ENCODE results near the gene MLANA. TPM values are rescaled to one million over a fixed set of nuclear protein-coding genes. Genes with fewer than 3 reads are reported as not detected.
"Not testable (repeated sequence)": the region's sequence is repeated elsewhere in the genome, so short reads cannot be mapped to it uniquely, and the experiment has no call there.

The MLANA gene
- total and polyA plus RNA-seq, 9 donors: 0.44 to 5.7 (median 0.66) TPM; not detected in 1

DNA sequence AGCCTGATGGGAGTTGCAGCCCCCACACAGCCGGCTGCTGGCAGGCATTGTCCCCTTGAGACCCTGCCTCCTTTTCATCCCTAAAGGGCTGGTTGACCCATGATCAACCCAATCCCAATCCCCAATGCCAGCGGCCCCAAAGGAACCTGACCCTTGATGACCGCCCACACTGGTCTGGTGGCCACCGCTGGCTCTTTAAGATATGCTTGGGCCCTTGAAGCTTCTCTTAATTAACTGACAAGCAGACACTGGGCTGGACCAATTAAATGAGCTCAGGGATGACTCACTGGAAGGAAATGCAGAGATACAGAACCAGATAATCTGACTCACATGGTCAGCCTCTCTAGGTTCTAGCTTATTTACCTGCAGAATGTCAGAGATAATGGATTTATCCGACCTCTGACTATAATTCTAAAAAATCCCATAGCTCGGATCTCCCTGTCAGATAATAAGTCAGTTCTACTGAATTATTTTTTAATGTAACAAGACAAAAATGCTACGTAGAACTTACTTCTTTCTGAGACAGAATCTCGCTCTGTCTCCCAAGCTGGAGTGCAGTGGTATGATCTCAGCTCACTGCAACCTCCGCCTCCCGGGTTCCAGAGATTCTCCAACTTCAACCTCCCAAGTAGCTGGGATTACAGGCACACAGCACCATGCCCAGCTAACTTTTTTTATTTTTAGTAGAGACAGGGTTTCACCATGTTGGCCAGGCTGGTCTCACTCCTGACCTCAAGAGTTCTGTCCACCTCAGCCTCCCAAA, 11.1 kb upstream of the MLANA start:
- WGBS (ENCODE audit: insufficient coverage): 90% methylated on average over 5 of the region's 10 CpGs
- DNase-seq: no peak
- Histone ChIP-seq H3K27me3 (ENCODE audit: control insufficient read depth, insufficient read depth, low read length) (no peaks in the 10 kb centered on the region), H3K27ac (ENCODE audit: low read length) (no peak overlapping the region), H3K9me3 (replicated peaks; ENCODE audit: control insufficient read depth, low read depth, low read length) (no peaks in the 10 kb centered on the region), H3K4me1 (ENCODE audit: control insufficient read depth, insufficient read depth, low read length) (no peaks in the 10 kb centered on the region), H3K4me3 (ENCODE audit: low read length) (no peak overlapping the region), H3K36me3 (ENCODE audit: control insufficient read depth, insufficient read depth, low read length) (no peaks in the 10 kb centered on the region)

DNA sequence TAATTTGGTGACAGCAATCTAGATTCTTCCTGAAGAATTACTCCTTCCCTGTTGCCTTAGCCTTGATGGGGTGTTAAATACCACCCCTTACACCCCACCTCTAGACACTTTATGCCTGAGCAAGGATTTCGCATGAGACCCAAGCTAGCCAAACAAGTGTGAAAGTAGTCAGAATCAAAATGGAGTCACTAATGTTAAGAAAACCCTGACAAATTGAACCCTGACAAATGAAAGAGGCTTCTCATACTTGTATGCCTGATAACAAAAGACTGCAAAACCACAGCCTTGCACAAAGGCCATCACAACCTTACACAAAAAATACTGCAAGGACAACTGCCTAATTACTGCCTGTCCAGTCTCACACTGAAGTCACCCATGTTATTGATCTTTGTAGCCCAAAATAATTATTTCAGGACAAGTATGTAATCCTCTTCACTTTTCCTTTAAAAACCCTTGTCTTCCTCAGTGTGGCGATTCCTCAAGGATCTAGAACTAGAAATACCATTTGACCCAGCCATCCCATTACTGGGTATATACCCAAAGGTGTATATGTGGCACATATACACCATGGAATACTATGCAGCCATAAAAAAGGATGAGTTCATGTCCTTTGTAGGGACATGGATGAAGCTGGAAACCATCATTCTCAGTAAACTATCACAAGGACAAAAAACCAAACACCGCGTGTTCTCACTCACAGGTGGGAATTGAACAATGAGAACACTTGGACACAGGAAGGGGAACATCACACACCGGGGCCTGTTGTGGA, 8.3 kb upstream of the MLANA start:
- H3K27ac ChIP-seq (ENCODE audit: low read length); H3K27me3 ChIP-seq (ENCODE audit: control insufficient read depth, insufficient read depth, low read length); H3K4me1 ChIP-seq (ENCODE audit: control insufficient read depth, insufficient read depth, low read length); H3K36me3 ChIP-seq (ENCODE audit: control insufficient read depth, insufficient read depth, low read length); H3K9me3 ChIP-seq (replicated peaks; ENCODE audit: control insufficient read depth, low read depth, low read length); DNase-seq; H3K4me3 ChIP-seq (ENCODE audit: low read length): not testable (repeated sequence)
- no CpG with 5 or more reads among the region's 5 CpGs for WGBS (ENCODE audit: insufficient coverage)

DNA sequence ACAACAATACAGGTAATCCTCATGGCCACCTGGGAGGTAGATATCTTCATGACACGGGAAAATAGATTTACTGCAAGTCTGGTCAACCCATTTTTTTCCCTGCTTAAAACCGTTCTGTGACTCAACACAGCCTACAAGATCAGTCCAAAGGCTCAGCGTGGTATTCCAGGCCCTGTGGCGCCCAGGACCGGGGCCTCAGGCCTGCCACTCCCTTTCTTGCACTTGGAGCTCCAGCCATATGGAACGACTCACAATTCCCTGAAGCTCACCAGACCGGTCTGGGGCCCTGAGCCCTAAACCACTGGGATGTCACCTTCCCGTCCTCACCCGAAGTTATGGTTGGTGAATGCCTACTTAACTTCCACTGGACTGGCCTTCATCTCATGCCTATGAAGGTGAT, 6.5 kb upstream of the MLANA start:
- H3K4me1 ChIP-seq (ENCODE audit: control insufficient read depth, insufficient read depth, low read length): no peaks in the 10 kb centered on the region
- no peaks in the 10 kb centered on the region for H3K9me3 ChIP-seq (replicated peaks; ENCODE audit: control insufficient read depth, low read depth, low read length)
- no peak overlapping the region for H3K27ac ChIP-seq (ENCODE audit: low read length)
- no peaks in the 10 kb centered on the region for H3K27me3 ChIP-seq (ENCODE audit: control insufficient read depth, insufficient read depth, low read length)
- DNase-seq: no peak
- no peak overlapping the region for H3K4me3 ChIP-seq (ENCODE audit: low read length)
- 88% methylated on average over 7 of the region's 9 CpGs for WGBS (ENCODE audit: insufficient coverage)
- H3K36me3 ChIP-seq (ENCODE audit: control insufficient read depth, insufficient read depth, low read length): no peaks in the 10 kb centered on the region

DNA sequence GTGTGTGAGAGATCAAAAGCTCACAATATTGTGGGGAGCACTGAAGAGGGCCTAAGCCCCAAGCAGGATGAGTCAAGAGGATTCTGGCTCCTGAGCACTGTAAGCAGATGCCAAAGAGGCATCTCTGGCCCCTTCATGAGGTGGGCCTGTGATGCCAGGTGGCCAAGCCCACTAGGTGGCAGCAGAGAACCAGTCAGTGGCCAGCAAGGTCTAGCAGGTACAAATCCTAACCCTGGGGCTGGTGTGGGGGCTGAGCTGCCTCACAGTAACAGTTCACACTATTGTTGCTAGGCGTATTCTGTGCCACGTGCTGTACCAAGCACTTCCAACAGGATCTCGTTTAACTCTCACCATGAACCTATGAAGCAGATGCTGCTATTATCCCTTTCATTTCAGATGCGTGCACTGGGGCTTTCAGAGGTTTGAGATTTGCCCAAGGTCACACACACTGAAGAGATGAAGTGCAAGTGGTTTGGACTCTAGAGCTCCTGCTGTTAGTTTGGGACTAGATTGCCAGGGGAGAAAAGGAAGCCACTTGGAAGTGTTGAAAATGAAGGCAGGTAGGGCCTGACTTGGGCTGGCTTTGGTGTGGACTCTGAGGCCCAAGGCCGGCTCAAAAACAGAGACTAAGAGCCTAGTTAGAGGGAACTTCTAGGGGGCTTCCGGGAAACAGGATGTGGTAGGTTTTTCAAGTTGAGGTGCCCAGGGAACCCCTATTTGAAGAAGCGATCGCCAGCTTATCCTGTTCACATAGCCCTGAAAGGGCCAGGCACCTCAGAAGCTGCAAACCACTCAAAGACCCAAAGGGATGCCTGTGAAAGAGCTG, 4.4 kb upstream of the MLANA start:
- H3K36me3 ChIP-seq (ENCODE audit: control insufficient read depth, insufficient read depth, low read length): no peaks in the 10 kb centered on the region
- 90% methylated on average over 4 of the region's 8 CpGs for WGBS (ENCODE audit: insufficient coverage)
- H3K4me3 ChIP-seq (ENCODE audit: low read length): no peak overlapping the region
- no peak overlapping the region for H3K27ac ChIP-seq (ENCODE audit: low read length)
- no peaks in the 10 kb centered on the region for H3K9me3 ChIP-seq (replicated peaks; ENCODE audit: control insufficient read depth, low read depth, low read length)
- DNase-seq: peak; percentile 61
- H3K27me3 ChIP-seq (ENCODE audit: control insufficient read depth, insufficient read depth, low read length): no peaks in the 10 kb centered on the region
- no peaks in the 10 kb centered on the region for H3K4me1 ChIP-seq (ENCODE audit: control insufficient read depth, insufficient read depth, low read length)

DNA sequence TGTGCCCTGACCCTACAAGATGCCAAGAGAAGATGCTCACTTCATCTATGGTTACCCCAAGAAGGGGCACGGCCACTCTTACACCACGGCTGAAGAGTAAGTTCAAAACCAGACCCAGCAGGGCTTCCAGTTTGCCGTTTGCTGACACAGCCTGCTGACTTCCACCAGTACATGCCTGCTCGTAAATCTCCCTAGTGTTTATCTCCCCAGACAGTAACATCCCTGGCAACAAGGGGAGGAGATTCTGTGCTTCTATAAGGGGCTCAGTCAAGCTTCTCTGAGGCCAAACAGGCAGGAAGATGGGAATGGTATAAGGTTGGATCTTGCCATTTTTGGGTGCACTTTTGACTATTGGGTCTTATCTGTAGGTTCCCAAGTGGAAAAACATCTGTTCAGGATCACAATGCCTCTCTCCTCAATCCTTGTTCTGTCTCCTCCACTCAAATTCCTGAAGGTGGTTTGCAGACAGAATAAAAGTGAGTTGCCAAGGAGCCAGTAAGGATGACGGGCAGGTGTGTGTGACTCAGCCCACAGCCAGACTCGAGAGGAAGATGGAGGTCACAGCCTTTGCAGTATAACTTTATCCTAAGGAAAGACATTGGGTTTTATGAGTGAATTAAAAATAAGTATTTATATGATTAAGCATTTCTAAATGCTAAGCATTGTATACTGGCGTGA, 1.9 kb downstream of the MLANA start:
- DNase-seq: peak; percentile 20
- Histone ChIP-seq H3K36me3 (ENCODE audit: control insufficient read depth, insufficient read depth, low read length) (peaks cover 6% of the 10 kb centered on the region), H3K4me3 (ENCODE audit: low read length) (no peak overlapping the region), H3K4me1 (ENCODE audit: control insufficient read depth, insufficient read depth, low read length) (peaks cover 2% of the 10 kb centered on the region), H3K27ac (ENCODE audit: low read length) (no peak overlapping the region), H3K9me3 (replicated peaks; ENCODE audit: control insufficient read depth, low read depth, low read length) (no peaks in the 10 kb centered on the region), H3K27me3 (ENCODE audit: control insufficient read depth, insufficient read depth, low read length) (no peaks in the 10 kb centered on the region)
- 26% methylated on average over 3 of the region's 7 CpGs for WGBS (ENCODE audit: insufficient coverage)

DNA sequence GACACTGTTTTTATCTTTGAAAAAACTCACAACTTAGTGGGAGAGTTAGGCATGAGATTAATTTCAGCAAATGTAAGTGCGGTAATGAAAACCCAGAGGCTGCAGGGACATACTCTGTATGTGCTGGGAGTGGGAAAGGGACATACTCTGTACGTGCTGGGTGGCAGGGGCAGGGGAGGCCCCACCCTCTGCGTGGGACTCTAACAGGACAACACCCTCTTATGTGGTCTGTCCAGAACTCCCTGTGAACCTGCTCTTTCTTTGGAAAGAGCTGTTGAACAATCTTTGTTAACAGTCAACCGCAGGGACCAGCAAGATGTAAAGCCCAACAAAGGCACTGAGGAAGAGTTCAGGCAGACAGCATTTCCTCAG, 2.4 kb downstream of the MLANA start:
- no peak overlapping the region for H3K27ac ChIP-seq (ENCODE audit: low read length)
- WGBS (ENCODE audit: insufficient coverage): 47% methylated on average over 3 of the region's 4 CpGs
- no peak overlapping the region for H3K4me3 ChIP-seq (ENCODE audit: low read length)

DNA sequence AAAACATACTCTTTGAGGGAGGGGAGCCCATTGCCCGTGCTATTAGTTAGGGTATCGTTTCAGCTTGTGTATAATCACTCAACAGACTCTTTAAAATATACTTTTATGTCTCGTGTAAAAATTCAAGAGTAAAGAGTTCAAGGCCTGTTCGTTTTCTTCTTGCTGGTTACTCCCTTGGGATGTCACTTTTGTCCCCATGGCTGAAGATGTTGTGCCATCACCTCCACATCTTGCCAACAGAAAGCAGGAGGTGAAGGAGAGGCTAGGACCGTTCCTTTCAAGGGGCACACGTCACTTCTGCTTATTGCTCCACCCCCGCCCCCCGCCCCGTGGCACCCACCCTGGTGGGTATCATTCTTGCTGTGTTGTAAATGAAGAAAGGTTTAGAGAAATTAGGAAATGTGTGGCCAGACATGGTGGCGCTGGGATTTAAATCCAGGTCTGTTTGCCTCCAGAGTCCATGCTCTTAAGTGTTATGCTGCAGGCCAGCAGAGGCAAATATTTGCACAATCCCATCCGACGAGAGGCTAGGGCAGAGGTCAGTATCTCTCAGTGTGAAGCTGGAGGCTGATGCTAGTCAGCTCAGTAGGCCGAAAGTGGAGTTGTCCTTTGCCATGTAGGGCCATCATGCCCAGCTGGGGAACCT, 3.0 kb downstream of the MLANA start:
- Histone ChIP-seq H3K4me3 (ENCODE audit: low read length) (no peak overlapping the region), H3K27me3 (ENCODE audit: control insufficient read depth, insufficient read depth, low read length) (no peaks in the 10 kb centered on the region), H3K36me3 (ENCODE audit: control insufficient read depth, insufficient read depth, low read length) (peaks cover 6% of the 10 kb centered on the region), H3K4me1 (ENCODE audit: control insufficient read depth, insufficient read depth, low read length) (peaks cover 2% of the 10 kb centered on the region), H3K9me3 (replicated peaks; ENCODE audit: control insufficient read depth, low read depth, low read length) (no peaks in the 10 kb centered on the region), H3K27ac (ENCODE audit: low read length) (no peak overlapping the region)
- no peak for DNase-seq
- WGBS (ENCODE audit: insufficient coverage): 75% methylated on average over 10 of the region's 13 CpGs

More for the DNA sequence above, 2.4 kb downstream of the MLANA start:
- no peak for DNase-seq
- no peaks in the 10 kb centered on the region for H3K9me3 ChIP-seq (replicated peaks; ENCODE audit: control insufficient read depth, low read depth, low read length)
- H3K4me1 ChIP-seq (ENCODE audit: control insufficient read depth, insufficient read depth, low read length): peaks cover 2% of the 10 kb centered on the region
- H3K27me3 ChIP-seq (ENCODE audit: control insufficient read depth, insufficient read depth, low read length): no peaks in the 10 kb centered on the region
- peaks cover 6% of the 10 kb centered on the region for H3K36me3 ChIP-seq (ENCODE audit: control insufficient read depth, insufficient read depth, low read length)

DNA sequence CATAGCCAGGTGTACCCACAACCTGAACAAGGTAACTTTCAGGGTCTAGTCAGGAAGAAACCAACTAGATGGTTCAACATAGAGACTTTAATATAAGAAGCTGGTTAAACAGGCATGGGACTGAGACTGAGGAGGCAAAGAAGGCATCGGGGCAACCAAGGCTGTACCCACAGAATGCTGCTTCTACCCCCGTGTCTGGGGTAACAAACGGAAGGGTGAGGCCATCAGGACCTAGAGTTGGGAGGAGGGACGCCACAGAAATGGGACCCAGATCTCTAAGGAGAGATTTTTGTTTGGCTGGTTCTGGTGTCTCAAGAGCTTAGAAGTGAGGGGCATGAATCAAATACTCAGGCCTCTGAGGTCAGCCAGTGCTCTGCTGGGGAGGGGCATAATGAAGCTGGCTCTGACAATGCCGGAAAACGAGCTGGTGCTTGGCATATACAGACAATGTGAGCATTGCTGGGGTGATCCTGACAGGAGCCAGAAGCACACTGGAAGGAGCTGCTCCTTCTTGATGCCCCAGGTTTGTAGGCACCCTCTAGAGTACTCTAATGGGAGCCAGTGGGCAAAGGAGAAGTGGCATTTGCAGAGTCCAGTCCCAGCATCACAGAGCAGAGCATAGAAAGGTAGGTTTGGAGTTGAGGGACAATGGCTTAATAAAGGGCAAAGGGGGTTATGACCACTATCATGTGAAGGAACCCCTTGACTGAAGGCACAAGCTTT, 3.7 kb downstream of the MLANA start:
- Histone ChIP-seq H3K9me3 (replicated peaks; ENCODE audit: control insufficient read depth, low read depth, low read length) (no peaks in the 10 kb centered on the region), H3K27me3 (ENCODE audit: control insufficient read depth, insufficient read depth, low read length) (no peaks in the 10 kb centered on the region), H3K4me1 (ENCODE audit: control insufficient read depth, insufficient read depth, low read length) (peaks cover 2% of the 10 kb centered on the region), H3K36me3 (ENCODE audit: control insufficient read depth, insufficient read depth, low read length) (peaks cover 6% of the 10 kb centered on the region), H3K4me3 (ENCODE audit: low read length) (no peak overlapping the region), H3K27ac (ENCODE audit: low read length) (no peak overlapping the region)
- WGBS (ENCODE audit: insufficient coverage): 95% methylated on average over 6 of the region's 6 CpGs
- DNase-seq: no peak

DNA sequence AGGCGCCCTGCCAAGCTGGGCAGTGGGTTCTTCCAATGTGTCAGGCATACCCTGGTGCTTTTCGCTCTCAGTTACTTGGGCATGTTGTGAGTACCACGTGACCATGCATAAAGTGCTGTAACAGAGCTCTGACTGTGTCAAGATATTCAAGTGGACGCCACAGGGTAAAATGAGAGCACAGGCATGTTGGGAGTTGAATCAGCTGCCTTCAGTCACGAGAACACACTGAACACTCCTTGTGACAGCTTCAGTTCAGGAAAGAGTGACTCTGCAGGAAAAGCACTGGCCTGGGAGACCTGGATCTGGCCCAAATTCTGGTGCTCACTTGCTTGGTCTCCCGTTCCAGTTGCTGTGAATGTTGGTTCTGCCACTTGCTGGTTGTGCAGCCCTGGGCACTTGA, 5.1 kb downstream of the MLANA start:
- Histone ChIP-seq H3K4me1 (ENCODE audit: control insufficient read depth, insufficient read depth, low read length) (peaks cover 2% of the 10 kb centered on the region), H3K4me3 (ENCODE audit: low read length) (no peak overlapping the region)

More for the DNA sequence above, 5.1 kb downstream of the MLANA start:
- H3K27me3 ChIP-seq (ENCODE audit: control insufficient read depth, insufficient read depth, low read length): no peaks in the 10 kb centered on the region
- no peaks in the 10 kb centered on the region for H3K9me3 ChIP-seq (replicated peaks; ENCODE audit: control insufficient read depth, low read depth, low read length)
- H3K36me3 ChIP-seq (ENCODE audit: control insufficient read depth, insufficient read depth, low read length): peaks cover 6% of the 10 kb centered on the region
- H3K27ac ChIP-seq (ENCODE audit: low read length): no peak overlapping the region
- no peak for DNase-seq
- WGBS (ENCODE audit: insufficient coverage): 89% methylated on average over 6 of the region's 6 CpGs
